Adrenal gland (tissue), 12 donors: ENCODE measurements around the gene FIGLA. TPM values are rescaled to one million over a fixed set of nuclear protein-coding genes. Genes with fewer than 3 reads are reported as not detected.

Experiments used
- DNase-seq, 7 donors: peaks; one replicate each; pipeline ENCODE4 v3.0.0-alpha.2; 2019 to 2020
- H3K27ac ChIP-seq, 5 donors: fragments of 200-600 bp; sonication (generic) in 4 of 5; 1 replicate in 3 of 5; 2 replicates in 2 of 5; pipeline versions ENCODE4 v1.5.1 to v1.8.0; 2016 to 2020; ENCODE audit warnings: mild to moderate bottlenecking in 1 of 5
- H3K27me3 ChIP-seq: fragments of 200-600 bp; 2 replicates; pipeline ENCODE4 v1.8.0; 2021
- H3K36me3 ChIP-seq, 2 donors: fragments of 200-600 bp; replicated peaks in 1 of 2; 1 replicate in 1 of 2; 2 replicates in 1 of 2; pipeline versions ENCODE4 v1.5.1 to v1.8.0; 2018 to 2022
- H3K4me1 ChIP-seq, 2 donors: fragments of 200-600 bp; replicated peaks in 1 of 2; 1 replicate in 1 of 2; 2 replicates in 1 of 2; pipeline versions ENCODE4 v1.5.1 to v1.8.0; 2018 to 2021
- H3K4me3 ChIP-seq, 4 donors: fragments of 200-600 bp; sonication (generic) in 3 of 4; one replicate each; pipeline ENCODE4 v1.5.1; 2016 to 2018
- H3K9me3 ChIP-seq, 3 donors: fragments of 200-600 bp; sonication (generic) in 1 of 3; replicated peaks in 1 of 3; 1 replicate in 2 of 3; 2 replicates in 1 of 3; pipeline versions ENCODE4 v1.5.1 to v1.8.0; 2016 to 2021
- POLR2A ChIP-seq, 2 donors: fragments of 450-650 bp; IDR thresholded peaks; one replicate each; pipeline ENCODE4 v1.6.1; 2017; ENCODE audit warnings: antibody characterized with exemption in 2 of 2, mild to moderate bottlenecking in 2 of 2, moderate library complexity in 1 of 2
- WGBS, 4 donors: extraction: QIAGEN DNeasy Blood & Tissue Kit in 2 of 4; methylation state at CpG; one replicate each; pipeline versions ENCODE4 v1.1.5 to v1.1.7; 2013 to 2017; 5-methylcytosine and 5-hydroxymethylcytosine counted together
- intact Hi-C, 2 donors: fragments of 100-400 bp; cut with DNase I; formaldehyde crosslinking; loops; one replicate each; pipeline versions ENCODE4 v1.14.1 to v1.15.0; 2022 to 2023
- polyA plus RNA-seq, 3 donors: library from polyadenylated mRNA; stranded (reverse); fragments of 200-250 nt in 2 of 3; fragments of 350-450 nt in 1 of 3; fragmentation: Illumina TruSeq in 1 of 3; extraction: RNeasy Lipid Tissue Mini Kit (QIAGEN cat#74804) in 1 of 3; gene quantifications; one replicate each; pipeline ENCODE4 v1.2.3, GENCODE V29; 2013 to 2014
- total RNA-seq, 9 donors: library from RNA; depleted of rRNA in 4 of 9; stranded (reverse); fragments of >200 nt in 4 of 9; fragments of 120-200 nt in 1 of 9; fragmentation: NEBNext Ultra II Directional in 1 of 9; extraction: Animal tissue kit (Norgen Biotek cat#: 25700) in 1 of 9; gene quantifications; one replicate each; pipeline versions ENCODE4 v1.1.0 to v1.2.4, GENCODE V29; 2013 to 2023
- TF ChIP-seq, protein P1 (sequence below), 6 experiments: fragments of 450-650 bp in 4 of 6; fragments of 200-600 bp in 2 of 6; sonication (generic) in 1 of 6; IDR thresholded peaks; 1 replicate in 5 of 6; 2 replicates in 1 of 6; pipeline versions ENCODE4 v1.5.1 to v1.8.0; 2016 to 2021; ENCODE audit warnings: antibody characterized with exemption in 6 of 6, mild to moderate bottlenecking in 2 of 6, moderate library complexity in 1 of 6
- donor health status: healthy with polysubstance abuse.
- donor health status: Bipolar disorder and iron deficiency.
- donor health status: DM: yes; HTN: yes; CAD: no.
- donor health status: DM: no; HTN: no; CAD: no.
- donor health status: DM: no; HTN: no; CAD: no.
- donor health status: DM: yes; HTN: yes; CAD: no.

Gene FIGLA
- total and polyA plus RNA-seq, 12 donors = not detected

DNA sequence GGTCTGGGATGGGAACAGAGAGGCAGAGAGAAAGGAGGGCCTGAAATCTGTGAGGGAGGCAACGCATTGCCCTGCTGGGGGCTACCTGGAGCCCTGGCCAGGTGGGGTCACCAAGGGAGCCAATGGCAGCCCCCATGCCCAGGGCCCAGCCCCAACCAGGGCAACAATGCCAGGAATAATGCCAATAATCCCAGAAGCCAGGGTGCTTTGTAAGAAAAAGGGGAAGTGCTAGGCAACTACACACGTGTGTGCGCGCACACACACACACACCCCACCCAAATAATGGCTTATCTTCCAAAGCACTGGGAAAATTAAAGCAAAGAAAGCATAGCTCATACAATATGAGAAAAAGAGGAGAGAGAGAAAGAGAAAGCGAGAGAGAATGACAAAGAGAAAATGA, 36.9 kb upstream of the FIGLA start:
- TF ChIP-seq, protein P1, sequence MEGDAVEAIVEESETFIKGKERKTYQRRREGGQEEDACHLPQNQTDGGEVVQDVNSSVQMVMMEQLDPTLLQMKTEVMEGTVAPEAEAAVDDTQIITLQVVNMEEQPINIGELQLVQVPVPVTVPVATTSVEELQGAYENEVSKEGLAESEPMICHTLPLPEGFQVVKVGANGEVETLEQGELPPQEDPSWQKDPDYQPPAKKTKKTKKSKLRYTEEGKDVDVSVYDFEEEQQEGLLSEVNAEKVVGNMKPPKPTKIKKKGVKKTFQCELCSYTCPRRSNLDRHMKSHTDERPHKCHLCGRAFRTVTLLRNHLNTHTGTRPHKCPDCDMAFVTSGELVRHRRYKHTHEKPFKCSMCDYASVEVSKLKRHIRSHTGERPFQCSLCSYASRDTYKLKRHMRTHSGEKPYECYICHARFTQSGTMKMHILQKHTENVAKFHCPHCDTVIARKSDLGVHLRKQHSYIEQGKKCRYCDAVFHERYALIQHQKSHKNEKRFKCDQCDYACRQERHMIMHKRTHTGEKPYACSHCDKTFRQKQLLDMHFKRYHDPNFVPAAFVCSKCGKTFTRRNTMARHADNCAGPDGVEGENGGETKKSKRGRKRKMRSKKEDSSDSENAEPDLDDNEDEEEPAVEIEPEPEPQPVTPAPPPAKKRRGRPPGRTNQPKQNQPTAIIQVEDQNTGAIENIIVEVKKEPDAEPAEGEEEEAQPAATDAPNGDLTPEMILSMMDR (IDR thresholded peaks at IDR 0.05) = no peak
- no peak for TF ChIP-seq POLR2A (IDR thresholded peaks at IDR 0.05)
- intact Hi-C loops = no loop called here
- no peak for DNase-seq
- Histone ChIP-seq H3K27me3 (no peaks in the 10 kb centered on the region), H3K27ac (no peak overlapping the region), H3K9me3 (no peaks in the 10 kb centered on the region), H3K4me1 (no peaks in the 10 kb centered on the region), H3K4me3 (no peak overlapping the region), H3K36me3 (no peaks in the 10 kb centered on the region)
- WGBS, 4 donors = 70 to 78% (median 72%) methylated on average over 5 of the region's 5 CpGs

DNA sequence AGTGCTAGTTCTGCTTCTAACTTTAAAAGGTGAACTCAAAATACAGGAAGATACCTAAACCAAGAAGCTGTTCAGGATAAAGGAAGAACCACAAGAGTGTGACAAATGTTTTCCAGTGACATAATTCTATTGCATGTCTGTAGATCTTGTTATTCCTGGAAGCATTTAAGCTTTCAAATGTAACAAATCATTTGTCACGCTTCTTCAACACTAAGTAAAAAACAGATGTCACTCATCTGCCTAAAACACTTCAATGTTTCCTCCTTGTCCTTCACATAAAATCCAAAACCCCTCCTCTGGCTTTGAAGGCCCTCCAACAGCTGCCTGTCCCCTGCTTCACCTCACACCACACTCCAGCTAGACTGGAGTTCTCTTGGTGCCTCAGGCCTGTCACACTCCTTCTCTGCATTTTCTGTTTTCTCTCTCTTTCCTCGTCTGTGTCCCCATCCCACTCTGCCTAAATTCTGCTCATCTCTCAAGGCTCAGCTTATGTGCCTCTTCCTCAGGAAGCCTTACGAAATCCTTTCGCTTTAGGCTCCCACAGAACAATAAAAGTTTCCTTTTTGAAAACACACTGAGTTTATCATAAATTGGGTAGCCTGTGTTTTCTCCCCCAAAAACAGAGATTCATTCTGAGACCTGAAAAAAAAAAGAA, 36.4 kb upstream of the FIGLA start:
- WGBS, 4 donors = 57 to 82% (median 64%) methylated on average over 4 of the region's 4 CpGs
- Histone ChIP-seq H3K4me3 (no peak overlapping the region), H3K9me3 (no peaks in the 10 kb centered on the region), H3K27me3 (no peaks in the 10 kb centered on the region), H3K36me3 (no peaks in the 10 kb centered on the region), H3K4me1 (no peaks in the 10 kb centered on the region), H3K27ac (no peak overlapping the region)
- intact Hi-C loops = no loop called here
- no peak for TF ChIP-seq POLR2A (IDR thresholded peaks at IDR 0.05)
- TF ChIP-seq, protein P1 (IDR thresholded peaks at IDR 0.05) = no peak
- no peak for DNase-seq

DNA sequence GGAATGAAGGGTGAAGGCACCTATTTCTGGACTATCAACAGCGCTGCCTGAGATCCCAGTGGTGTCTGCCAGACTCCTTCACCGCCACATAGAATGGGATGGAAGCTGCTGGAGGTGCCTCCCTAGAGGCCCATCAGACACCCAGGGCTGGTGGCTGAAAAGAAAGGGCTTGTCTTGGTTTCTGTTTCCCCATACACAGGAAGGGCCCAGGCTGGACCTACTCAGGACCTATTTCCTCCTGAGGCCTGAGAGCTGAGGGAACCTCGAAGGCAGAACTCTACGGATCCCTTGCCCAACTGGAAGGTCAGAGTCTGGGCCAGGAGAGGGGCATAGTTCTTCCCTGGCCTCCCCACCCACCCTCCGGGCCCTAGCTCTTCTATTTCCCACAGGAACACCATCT, 32.8 kb upstream of the FIGLA start:
- Histone ChIP-seq H3K4me1 (no peaks in the 10 kb centered on the region), H3K9me3 (no peaks in the 10 kb centered on the region), H3K27ac (no peak overlapping the region), H3K4me3 (no peak overlapping the region), H3K27me3 (no peaks in the 10 kb centered on the region), H3K36me3 (no peaks in the 10 kb centered on the region)
- 76 to 90% (median 84%) methylated on average over 4 to 5 of the region's 5 CpGs for WGBS, 4 donors
- intact Hi-C loops = no loop called here
- no peak for TF ChIP-seq POLR2A (IDR thresholded peaks at IDR 0.05)
- TF ChIP-seq, protein P1 (IDR thresholded peaks at IDR 0.05) = no peak
- DNase-seq = no peak

GRCh38 chr2:70822843-70823242, 32.4 kb upstream of the FIGLA start:
- TF ChIP-seq POLR2A (IDR thresholded peaks at IDR 0.05) = no peak
- TF ChIP-seq, protein P1 (IDR thresholded peaks at IDR 0.05) = no peak
- no peaks in the 10 kb centered on the region for H3K9me3 ChIP-seq
- H3K36me3 ChIP-seq = no peaks in the 10 kb centered on the region
- H3K4me3 ChIP-seq = no peak overlapping the region
- WGBS, 4 donors = 72 to 89% (median 79%) methylated on average over 8 of the region's 8 CpGs; no CpG with 5 or more reads in 1 of the 4 donors
- intact Hi-C loops = no loop called here
- H3K27ac ChIP-seq = no peak overlapping the region
- no peak for DNase-seq
- no peaks in the 10 kb centered on the region for H3K27me3 ChIP-seq
- no peaks in the 10 kb centered on the region for H3K4me1 ChIP-seq
